ENCODE data around the gene DHRS4.

Gene DHRS4

DNA sequence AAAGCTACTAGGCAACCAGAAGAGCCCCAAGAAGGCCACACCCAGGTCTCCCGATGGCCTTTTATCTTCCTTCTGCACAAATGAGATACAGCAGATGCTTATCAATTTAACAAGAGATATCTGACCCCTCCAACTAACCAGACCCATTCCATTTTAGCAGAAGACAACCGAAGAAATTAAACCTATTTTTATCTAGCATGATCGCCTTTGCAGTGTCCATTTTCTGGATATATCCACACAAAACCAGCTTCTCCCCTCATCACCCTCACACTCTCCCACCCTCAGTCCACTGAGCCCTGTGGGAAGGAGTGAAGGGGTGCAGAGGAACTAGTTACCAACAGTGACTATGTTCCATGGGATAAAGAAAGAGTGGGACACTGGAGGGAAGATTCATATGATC lies 20.9 kb upstream of the DHRS4 start:
- DNase-seq (ENCODE audit: low read depth) = no peak
- TF ChIP-seq, protein P1, sequence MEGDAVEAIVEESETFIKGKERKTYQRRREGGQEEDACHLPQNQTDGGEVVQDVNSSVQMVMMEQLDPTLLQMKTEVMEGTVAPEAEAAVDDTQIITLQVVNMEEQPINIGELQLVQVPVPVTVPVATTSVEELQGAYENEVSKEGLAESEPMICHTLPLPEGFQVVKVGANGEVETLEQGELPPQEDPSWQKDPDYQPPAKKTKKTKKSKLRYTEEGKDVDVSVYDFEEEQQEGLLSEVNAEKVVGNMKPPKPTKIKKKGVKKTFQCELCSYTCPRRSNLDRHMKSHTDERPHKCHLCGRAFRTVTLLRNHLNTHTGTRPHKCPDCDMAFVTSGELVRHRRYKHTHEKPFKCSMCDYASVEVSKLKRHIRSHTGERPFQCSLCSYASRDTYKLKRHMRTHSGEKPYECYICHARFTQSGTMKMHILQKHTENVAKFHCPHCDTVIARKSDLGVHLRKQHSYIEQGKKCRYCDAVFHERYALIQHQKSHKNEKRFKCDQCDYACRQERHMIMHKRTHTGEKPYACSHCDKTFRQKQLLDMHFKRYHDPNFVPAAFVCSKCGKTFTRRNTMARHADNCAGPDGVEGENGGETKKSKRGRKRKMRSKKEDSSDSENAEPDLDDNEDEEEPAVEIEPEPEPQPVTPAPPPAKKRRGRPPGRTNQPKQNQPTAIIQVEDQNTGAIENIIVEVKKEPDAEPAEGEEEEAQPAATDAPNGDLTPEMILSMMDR (IDR thresholded peaks at IDR 0.05; ENCODE audit: insufficient read depth, low read depth, low read length, missing control alignments) = no peak
- no peak overlapping the region for H3K4me3 ChIP-seq (ENCODE audit: low read length)

DNA sequence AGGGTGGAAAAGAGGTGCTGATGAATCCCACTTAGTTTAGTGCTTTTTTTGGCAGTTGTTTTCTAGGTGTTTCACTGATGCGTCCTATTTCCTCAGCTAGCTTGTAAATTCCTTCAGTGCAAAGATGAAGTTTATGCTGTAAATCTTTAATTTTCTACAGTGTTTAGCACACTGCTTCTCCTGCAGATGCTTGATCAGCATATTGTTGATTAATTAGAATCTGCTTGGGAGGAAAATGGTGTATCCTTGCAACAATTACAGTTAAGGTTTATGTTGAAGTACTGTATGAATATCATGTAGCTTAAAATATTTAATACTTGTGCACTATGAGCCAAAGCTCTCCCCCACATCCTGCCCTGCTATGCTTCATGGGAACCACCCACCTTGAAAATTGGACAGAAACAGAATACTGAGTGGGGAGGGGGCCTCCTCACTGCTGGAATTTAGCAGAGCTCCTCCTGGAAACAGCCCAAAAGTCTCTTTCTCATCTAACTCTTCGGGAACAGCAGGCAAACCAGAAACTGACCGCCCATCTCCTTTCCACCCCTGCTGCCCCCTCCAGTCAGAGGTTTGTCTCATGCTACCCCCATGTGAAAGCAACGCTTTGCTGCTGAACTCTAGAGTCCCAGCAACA lies 20.3 kb upstream of the DHRS4 start:
- DNase-seq (ENCODE audit: low read depth) = no peak
- TF ChIP-seq, protein P1 (IDR thresholded peaks at IDR 0.05; ENCODE audit: insufficient read depth, low read depth, low read length, missing control alignments) = no peak
- H3K4me3 ChIP-seq (ENCODE audit: low read length) = no peak overlapping the region

DNA sequence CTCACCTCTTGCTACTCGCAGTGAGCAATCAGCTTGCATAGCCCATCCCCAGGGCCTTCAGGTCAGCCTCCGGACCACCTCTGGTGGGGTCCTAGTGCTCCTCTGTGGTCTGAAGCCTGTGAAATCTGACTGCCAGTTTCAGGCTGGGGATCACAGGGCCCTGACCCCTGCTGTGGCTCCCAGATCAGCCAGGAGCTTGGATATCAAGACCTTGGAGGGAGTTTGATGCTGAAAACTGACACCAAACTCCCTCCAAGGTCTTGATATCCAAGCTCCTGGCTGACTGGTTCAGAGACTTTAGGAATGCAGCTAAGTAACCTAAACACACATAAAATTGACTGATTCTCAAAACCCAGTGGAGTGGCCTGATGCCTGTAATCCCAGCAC lies 19.8 kb upstream of the DHRS4 start:
- DNase-seq (ENCODE audit: low read depth) = no peak
- TF ChIP-seq, protein P1 (IDR thresholded peaks at IDR 0.05; ENCODE audit: insufficient read depth, low read depth, low read length, missing control alignments) = no peak
- H3K4me3 ChIP-seq (ENCODE audit: low read length) = no peak overlapping the region

DNA sequence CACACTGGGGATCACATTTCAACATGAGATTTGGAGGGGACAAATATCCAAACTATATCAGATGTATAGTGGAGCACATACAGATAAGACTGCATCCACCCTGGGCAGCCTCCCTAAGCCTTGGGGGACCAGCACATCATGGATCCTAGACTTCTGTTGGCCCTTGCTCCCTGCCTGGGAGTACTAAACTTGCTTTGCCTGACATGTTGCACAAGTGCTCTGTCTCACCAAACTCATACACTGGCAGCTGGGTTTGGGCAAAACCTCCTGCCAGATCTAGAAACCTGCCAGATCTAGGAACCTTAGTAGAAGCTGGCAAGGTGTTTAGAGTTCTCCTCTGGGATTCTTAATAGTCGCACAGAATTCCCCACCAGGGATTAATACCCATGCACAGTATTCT lies 18.4 kb upstream of the DHRS4 start:
- DNase-seq (ENCODE audit: low read depth) = no peak
- H3K4me3 ChIP-seq (ENCODE audit: low read length) = no peak overlapping the region
- TF ChIP-seq, protein P1 (IDR thresholded peaks at IDR 0.05; ENCODE audit: insufficient read depth, low read depth, low read length, missing control alignments) = no peak

DNA sequence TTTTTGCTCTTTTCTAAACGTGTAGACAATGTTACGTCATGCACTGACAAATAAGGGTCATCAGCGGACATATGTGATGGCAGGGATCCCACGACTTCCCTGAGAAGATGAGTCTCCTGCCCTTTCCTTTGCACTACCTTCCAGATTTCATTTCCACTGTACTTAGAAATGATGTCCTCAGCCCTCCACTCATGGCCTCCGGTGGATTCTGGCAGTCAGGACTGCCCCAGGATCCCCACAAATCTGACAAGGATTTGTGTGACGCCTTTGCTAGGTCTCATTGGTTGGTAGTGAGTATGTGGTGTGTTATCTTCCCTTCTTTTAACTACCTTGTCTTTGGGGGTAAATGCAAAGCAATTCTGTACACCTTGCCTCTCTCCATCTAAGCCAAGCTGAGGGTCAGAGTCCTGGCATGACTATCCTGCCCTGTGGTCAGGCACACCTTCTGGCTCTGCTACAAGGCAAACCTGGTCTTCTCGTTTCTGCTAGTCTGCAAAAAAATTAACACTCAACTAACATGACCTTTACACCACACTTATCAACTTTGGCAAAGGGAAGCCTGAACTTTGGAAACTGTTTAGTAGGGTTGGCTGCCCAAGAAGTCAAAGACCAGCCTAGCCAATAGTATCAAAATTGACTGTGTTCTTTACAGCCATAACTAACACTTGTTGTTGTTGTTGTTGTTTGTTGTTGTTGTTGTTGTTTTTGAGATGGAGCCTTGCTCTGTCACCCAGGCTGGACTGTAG lies 17.3 kb upstream of the DHRS4 start:
- DNase-seq (ENCODE audit: low read depth) = no peak
- TF ChIP-seq, protein P1 (IDR thresholded peaks at IDR 0.05; ENCODE audit: insufficient read depth, low read depth, low read length, missing control alignments) = no peak
- no peak overlapping the region for H3K4me3 ChIP-seq (ENCODE audit: low read length)

DNA sequence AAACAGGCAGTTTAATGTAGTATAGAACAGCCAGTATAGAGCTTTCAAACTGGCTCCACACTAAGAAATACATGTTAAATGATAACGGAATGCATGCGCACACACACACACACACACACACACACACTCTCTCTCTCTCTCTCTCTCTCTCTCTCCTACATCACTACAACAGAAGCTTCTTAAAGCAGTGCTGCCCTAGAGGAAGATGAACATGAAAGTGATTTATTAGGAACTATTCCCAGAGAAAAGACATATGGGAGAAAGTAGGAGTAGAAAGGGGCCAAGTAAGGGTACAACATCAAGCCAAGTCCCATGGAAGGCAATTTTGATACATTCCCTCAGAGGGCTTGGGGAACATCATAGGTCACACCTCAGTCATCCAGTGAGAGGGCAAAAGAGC lies 16.4 kb upstream of the DHRS4 start:
- no peak overlapping the region for H3K4me3 ChIP-seq (ENCODE audit: low read length)
- no peak for DNase-seq (ENCODE audit: low read depth)
- TF ChIP-seq, protein P1 (IDR thresholded peaks at IDR 0.05; ENCODE audit: insufficient read depth, low read depth, low read length, missing control alignments) = no peak

DNA sequence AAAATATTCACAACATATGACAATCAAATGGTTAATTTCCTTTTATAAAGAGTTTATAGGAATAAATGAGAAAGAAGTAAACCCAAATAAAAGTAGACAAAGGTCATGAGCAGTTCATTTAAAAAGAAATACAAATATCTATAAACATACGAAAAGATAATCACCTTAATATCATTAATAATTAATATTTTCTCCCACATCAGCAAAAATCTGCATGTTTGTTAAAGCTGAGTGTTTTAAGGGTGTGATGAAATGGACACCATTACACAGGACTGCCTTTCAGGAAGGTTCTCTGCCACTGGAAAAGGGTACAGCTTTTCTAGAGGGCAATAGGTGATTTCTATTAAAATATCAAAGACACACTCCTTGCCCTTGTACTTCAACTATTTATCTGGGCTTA lies 14.7 kb upstream of the DHRS4 start:
- no peak for DNase-seq (ENCODE audit: low read depth)
- TF ChIP-seq, protein P1 (IDR thresholded peaks at IDR 0.05; ENCODE audit: insufficient read depth, low read depth, low read length, missing control alignments) = no peak
- no peak overlapping the region for H3K4me3 ChIP-seq (ENCODE audit: low read length)
